Fibroblast of the conjunctiva (primary cell): ENCODE data around the gene TENM3.
A peak's percentile ranks its signal among the peaks of the same experiment; 100 is the strongest.

ENCODE experiments used
- DNase-seq: peaks from one replicate; pipeline ENCODE4 v3.0.0-alpha.2; 2010; ENCODE audit warnings: low read depth

TENM3 gene

DNA sequence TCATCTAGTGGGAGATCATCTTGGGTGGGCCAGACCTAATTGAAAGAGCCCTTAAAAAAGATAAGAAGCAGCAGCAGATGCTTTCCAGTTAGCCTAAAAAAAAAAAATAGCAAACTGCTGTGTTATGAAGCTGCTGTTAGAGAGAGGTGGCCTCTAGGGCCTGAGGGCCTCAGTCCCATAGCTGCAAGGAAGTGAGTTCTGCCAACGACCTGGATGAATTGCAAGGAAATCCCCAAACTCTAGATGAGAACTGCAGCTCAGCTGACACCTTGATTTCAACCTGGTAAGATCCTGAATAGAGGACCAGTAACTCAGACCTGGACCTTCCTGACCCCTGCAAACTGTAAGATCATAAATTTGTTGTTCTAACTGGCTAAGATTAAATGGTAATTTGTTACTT lies 275.2 kb downstream of the TENM3 start:
- DNase-seq: no peak

- DNase-seq: no peak
These were observed 276.3 kb downstream of the TENM3 start for GRCh38 chr4:182519528-182519927.

DNA sequence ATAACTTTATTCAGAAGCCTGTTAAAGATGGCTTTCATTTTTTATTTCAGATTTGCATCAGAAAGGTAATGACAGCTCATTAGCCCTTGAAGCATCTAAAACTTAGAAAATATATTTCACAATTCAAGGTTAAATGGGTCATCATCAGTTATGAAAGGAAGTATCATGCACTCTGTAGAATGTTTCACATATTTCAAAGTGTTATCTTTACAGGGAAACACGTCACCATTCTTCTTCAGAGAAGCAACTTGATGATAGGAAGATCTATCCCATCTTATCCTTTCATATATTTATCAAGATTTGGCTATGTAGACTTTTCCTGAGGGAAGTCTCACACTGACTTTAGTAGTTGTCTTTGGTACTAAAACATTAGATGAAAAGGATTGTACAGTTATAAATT lies 277.8 kb downstream of the TENM3 start:
- no peak for DNase-seq

DNA sequence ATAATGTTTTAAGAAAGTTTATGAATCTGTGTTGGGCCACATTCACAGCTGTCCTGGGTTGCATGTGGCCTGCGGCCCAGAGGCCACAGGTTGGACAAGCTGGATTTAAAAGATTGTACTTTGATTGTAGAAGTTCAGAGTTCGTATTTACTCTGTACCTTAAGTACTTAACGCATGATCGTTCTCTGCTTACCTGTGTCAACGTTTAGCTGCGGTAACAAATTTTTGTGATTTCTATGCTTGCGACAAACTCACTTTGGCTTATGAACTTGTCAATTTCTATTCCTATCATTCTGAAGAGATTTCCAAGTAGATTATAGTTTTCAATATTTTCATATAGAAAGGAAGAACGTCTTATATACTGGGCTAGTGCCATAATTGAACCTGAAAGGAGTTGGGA lies 285.6 kb downstream of the TENM3 start:
- DNase-seq: no peak

DNA sequence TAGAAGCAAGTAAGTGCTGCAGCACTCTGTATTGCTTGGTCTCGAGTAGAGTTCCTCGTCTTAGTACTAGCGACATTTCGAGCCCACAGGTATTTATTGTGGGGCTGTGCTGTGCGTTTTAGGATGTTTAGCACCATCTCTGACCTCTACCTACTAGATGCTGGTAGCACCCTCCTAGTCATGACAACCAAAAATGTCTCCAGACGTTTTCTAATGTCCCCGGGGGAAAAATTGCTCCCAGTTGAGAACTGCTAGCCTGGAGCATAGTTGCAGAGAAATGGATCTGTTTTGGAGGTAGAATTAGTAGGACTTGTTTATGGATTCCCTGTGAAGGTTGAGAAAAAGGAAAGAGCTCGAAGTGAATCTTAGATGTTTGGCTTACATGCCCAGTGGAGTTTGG lies 287.2 kb downstream of the TENM3 start:
- DNase-seq: no peak

- DNase-seq: no peak
These were observed 288.5 kb downstream of the TENM3 start for GRCh38 chr4:182531555-182532162.

GRCh38 chr4:182532441-182532840 lies 289.2 kb downstream of the TENM3 start:
- no peak for DNase-seq

GRCh38 chr4:182533964-182534363 lies 290.8 kb downstream of the TENM3 start:
- peak; percentile 18 for DNase-seq

DNA sequence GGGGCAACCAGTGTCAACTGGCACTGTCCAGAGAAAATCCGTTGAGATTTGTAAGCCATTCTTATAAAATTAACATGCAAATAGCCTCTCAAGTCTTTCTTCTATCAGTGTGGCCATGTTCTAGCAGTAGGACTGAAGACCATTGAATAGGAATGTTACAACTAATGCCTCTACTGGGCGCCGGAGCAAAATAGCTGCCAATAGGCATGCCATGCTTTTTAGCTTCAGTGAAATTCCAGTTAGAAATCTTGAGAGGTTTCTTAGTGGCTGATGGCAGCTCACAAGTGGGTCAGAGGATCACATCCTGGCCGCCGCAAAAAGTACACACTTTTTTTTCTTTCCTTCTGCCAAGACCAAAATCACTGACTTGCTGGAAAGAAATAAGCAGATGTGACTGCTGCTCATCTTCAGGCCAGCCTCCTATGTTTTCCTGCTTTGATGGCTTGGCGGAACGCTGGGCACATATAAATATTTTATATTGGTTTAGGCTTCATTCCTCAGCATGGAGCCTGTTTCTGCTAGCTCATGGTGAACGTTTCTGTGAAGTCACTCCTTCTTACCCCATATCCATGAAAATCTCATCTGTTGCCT lies 293.1 kb downstream of the TENM3 start:
- no peak for DNase-seq

DNA sequence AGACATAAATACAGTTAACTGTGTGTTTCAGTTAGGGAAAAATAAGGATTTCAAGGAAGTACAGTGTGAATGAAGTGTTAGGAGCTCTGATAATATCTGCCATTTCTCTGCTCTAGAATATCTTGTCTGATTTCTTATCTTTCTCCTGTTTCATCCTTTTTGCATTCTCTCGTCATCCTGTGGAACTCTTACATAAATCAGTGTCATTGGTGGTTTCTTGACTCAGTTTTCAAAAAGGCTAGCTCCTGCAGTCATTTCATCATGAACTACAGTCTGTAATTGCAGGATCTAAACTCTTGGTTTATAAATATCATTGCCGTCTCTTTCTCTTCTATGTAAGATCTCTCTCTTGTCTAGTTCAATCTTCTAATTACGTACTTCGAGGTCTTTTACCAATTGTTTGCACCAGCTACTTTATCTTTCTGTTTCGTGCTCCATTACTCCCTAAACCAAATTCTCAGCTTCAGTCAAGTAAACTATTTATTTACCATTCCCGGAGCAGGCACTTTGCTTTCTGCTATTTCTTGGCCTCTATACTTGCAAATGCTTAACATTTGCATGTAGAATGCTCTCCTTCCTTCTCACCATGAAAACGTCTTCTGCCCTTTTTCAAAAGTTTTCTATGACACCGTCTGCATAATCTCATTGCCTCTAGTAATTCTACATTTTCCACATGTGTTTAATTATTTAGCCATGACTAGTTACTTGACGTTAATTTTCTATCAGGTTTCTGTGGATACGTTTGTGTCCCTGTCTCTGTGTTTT lies 294.0 kb downstream of the TENM3 start:
- no peak for DNase-seq

DNA sequence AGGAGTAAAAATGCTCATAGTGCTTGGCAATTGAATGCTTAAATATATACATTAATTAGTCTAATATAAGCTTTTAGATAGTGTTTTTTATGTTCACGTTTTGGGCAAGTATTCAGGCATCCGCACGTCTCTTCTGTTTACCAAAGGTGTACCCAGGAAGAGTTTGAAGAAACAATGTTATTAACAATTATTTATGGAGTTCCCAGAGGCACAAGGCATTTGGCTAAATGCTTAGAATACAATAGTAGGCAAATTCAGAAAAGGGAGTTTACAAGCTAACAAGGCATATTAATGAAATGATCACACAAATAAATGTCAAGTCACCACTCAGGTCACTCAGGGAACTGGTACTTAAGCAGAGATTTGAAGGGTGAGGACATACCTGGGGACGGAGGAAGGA lies 294.8 kb downstream of the TENM3 start:
- DNase-seq: no peak

- DNase-seq: no peak
These were observed 297.3 kb downstream of the TENM3 start for GRCh38 chr4:182540496-182540895.

DNA sequence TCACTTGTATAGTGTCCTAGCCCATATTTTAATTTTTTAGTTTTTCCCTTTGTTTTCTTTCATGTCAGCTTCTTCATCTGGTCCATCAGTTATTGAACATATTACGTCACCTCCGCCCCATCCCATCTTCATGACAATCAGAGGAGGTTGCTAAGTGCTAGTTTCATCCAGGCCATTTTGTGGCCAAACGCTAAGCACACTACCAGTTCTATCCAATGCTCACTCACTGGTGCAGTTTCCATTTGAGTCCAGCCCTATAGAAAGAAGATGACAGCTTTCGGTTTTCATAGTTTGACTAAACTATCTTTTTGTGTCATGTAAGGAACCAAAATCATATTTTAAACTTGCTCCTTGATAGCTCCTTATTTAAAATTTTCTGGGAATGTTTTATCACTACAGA lies 304.2 kb downstream of the TENM3 start:
- no peak for DNase-seq

DNA sequence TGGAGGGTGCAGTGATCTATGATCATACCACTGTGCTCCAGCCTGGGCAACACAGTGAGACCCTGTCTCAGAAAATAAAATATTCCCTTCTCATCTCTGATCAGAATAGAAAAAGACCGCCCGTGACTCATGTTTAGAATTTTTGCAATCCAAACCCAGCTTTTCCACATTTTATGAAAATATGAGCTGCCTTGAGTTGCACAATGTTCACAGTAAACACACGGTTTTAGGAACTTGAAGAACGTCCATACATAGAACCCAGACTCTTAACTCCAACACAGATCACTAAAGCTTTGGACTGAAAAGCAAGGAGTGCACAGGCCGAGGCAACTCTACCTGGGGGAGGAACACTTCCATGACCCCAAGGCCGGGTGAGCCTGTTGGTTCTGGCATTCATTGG lies 305.0 kb downstream of the TENM3 start:
- DNase-seq: no peak

DNA sequence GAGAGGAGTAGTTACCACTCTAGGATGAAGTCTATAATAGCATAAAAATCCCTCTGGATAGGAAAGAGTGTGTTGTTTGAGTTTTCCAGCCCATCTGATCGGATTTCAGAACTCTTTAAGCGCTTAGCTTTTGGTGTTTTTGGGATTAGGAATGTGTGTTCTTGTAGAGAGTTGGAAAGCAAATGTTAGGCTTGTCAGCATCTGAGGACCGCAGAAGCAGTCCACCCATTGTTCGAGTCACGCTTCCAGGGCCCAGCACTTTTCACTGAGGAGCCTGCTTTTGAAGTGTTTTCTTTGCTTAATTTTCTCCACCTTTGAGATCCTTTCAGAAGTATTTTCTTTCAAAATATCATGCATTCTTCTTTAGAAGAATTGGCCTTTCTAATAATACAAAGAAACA lies 306.2 kb downstream of the TENM3 start:
- DNase-seq: no peak

GRCh38 chr4:182552948-182553347 lies 309.7 kb downstream of the TENM3 start:
- no peak for DNase-seq

- no peak for DNase-seq
These were observed 310.5 kb downstream of the TENM3 start for GRCh38 chr4:182553653-182554052.

GRCh38 chr4:182554736-182555135 lies 311.5 kb downstream of the TENM3 start:
- DNase-seq: no peak

- peak; percentile 49 for DNase-seq
These were observed 312.8 kb downstream of the TENM3 start for GRCh38 chr4:182555997-182556418.

DNA sequence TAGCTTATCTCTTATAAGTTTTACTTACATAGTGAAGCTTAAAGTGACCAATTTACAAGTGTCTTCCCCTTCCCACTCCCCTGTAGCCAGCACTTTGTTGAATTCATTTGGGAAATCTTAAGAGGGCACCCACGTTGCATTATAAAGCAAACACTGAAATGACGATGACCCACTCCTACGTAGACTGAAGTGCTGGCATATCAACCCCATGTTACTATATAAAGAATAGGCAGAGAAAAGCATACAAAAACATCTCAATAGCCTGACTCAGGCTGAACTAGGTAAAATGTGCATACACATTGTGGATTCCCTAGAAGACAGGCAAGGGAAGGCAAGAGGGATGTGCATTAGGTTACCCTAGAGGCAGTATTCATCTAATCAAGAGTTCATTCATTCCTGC lies 313.4 kb downstream of the TENM3 start:
- no peak for DNase-seq

GRCh38 chr4:182560358-182560757 lies 317.2 kb downstream of the TENM3 start:
- no peak for DNase-seq

DNA sequence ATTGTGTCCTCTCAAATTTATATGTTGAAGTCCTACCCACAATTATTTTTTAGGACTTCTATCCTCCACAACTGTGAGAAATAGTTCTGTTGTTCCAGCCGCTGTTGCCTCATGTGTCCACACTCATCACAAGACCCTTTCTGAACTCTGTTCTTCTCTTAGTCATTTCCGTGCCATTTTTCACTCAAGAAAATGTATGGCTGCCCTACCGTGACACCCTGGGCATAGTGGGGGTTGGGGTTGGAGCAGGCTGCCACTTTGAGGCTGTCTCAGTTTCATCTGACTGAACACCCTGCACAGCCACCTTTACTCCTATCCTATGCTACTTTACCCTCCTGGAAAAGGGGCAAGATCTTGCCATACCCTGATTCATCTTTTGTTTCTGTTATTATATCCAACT lies 319.1 kb downstream of the TENM3 start:
- no peak for DNase-seq

GRCh38 chr4:182564724-182565369 lies 321.6 kb downstream of the TENM3 start:
- DNase-seq: no peak
